Loucy (cell line): ENCODE results near the gene GRM5.

Source experiments
- CTCF ChIP-seq: fragments of 200-600 bp; sonication (generic); conservative IDR thresholded peaks from 2 replicates; pipeline ENCODE4 v1.5.1; 2014; ENCODE audit warnings: mild to moderate bottlenecking, antibody characterized with exemption, low read length
- EZH2phosphoT487 ChIP-seq: fragments of 200-600 bp; IDR thresholded peaks from 2 replicates; pipeline ENCODE4 v1.6.1; 2018; ENCODE audit warnings: antibody characterized with exemption, mild to moderate bottlenecking, moderate library complexity, borderline replicate concordance

GRCh38 chr11:88849368-88849767, 216.4 kb downstream of the GRM5 start:
- no peak for TF ChIP-seq CTCF
- TF ChIP-seq EZH2phosphoT487: no peak
